SK-N-SH (cell line): Measurements from ENCODE around the gene IL20. TPM values are rescaled to one million over a fixed set of nuclear protein-coding genes. Genes with fewer than 3 reads are reported as not detected.
A peak's percentile ranks its signal among the peaks of the same experiment; 100 is the strongest.

ENCODE experiments used
- CTCF ChIA-PET: fragments of 300-600, 350-600 bp; formaldehyde crosslinking; extraction: SDS; loops from one replicate; lab custom pipeline; 2021; lab: Yijun Ruan, JAX
- POLR2A ChIA-PET: fragments of 350-600 bp; sonication (Branson Sonifier 250); formaldehyde crosslinking; extraction: SDS; loops from one replicate; lab custom pipeline; 2020; ENCODE audit warnings: antibody characterized with exemption, inconsistent platforms; lab: Yijun Ruan, JAX
- DNase-seq: peaks from one replicate; pipeline ENCODE4 v3.0.0; 2012
- H2AFZ ChIP-seq: fragments of 200-600 bp; sonication (generic); 2 replicates; pipeline ENCODE4 v1.8.1; 2016; ENCODE audit warnings: antibody characterized with exemption, mild to moderate bottlenecking, low read depth
- H3F3A ChIP-seq: fragments of 200-600 bp; sonication (generic); replicated peaks from 2 replicates; pipeline ENCODE3; 2016; ENCODE audit warnings: antibody characterized with exemption, mild to moderate bottlenecking; ENCODE audit not compliant: insufficient read depth
- H3K27ac ChIP-seq, 2 experiments: fragments of 200-500 bp in 1 of 2; fragments of 200-600 bp in 1 of 2; sonication (Bioruptor generic) in 1 of 2; sonication (generic), shearing (Covaris generic) in 1 of 2; 2 replicates each; pipeline versions ENCODE4 v1.5.1 to v1.6.1; 2014 to 2016; ENCODE audit warnings: low read depth in 2 of 2, inconsistent platforms in 1 of 2, low read length in 1 of 2, mild to moderate bottlenecking in 1 of 2, mixed read lengths in 1 of 2
- H3K27me3 ChIP-seq: fragments of 200-600 bp; sonication (generic), shearing (Covaris generic); 2 replicates; pipeline ENCODE4 v1.6.1; 2016; ENCODE audit warnings: mixed run types; ENCODE audit not compliant: insufficient read depth
- H3K36me3 ChIP-seq, 2 experiments: fragments of 200-500 bp in 1 of 2; fragments of 200-600 bp in 1 of 2; sonication (Bioruptor generic) in 1 of 2; sonication (generic) in 1 of 2; replicated peaks in 1 of 2; 2 replicates each; pipeline versions ENCODE3 to v1.5.1; 2014 to 2016; ENCODE audit warnings: low read length in 1 of 2, mild to moderate bottlenecking in 1 of 2; ENCODE audit not compliant: insufficient read depth in 2 of 2, control insufficient read depth in 1 of 2
- H3K4me1 ChIP-seq, 2 experiments: fragments of 200-500 bp in 1 of 2; fragments of 200-600 bp in 1 of 2; sonication (Bioruptor generic) in 1 of 2; sonication (generic), shearing (Covaris generic) in 1 of 2; 2 replicates each; pipeline versions ENCODE4 v1.5.1 to v1.6.1; 2014 to 2016; ENCODE audit warnings: low read depth in 1 of 2, low read length in 1 of 2, mixed run types in 1 of 2; ENCODE audit not compliant: insufficient read depth in 2 of 2, control insufficient read depth in 1 of 2
- H3K4me2 ChIP-seq: fragments of 200-600 bp; sonication (generic), shearing (Covaris generic); 2 replicates; pipeline ENCODE4 v1.6.1; 2017; ENCODE audit warnings: mixed run types
- H3K4me3 ChIP-seq, 2 experiments: fragments of 200-500 bp in 1 of 2; fragments of 200-600 bp in 1 of 2; sonication (Bioruptor generic) in 1 of 2; sonication (generic), shearing (Covaris generic) in 1 of 2; 2 replicates each; pipeline versions ENCODE4 v1.5.1 to v1.8.1; 2014 to 2016; ENCODE audit warnings: low read depth in 2 of 2, inconsistent platforms in 1 of 2, low read length in 1 of 2, mild to moderate bottlenecking in 1 of 2, mixed read lengths in 1 of 2, moderate library complexity in 1 of 2
- H3K79me2 ChIP-seq: fragments of 200-600 bp; sonication (generic); 2 replicates; pipeline ENCODE4 v1.8.1; 2017; ENCODE audit warnings: mild to moderate bottlenecking; ENCODE audit not compliant: insufficient read depth
- H3K9ac ChIP-seq: fragments of 200-600 bp; sonication (generic); 2 replicates; pipeline ENCODE4 v1.6.1; 2017; ENCODE audit warnings: mixed run types
- H3K9me2 ChIP-seq: fragments of 200-600 bp; sonication (generic); 2 replicates; pipeline ENCODE4 v1.6.1; 2017; ENCODE audit warnings: mixed run types
- H3K9me3 ChIP-seq: fragments of 200-600 bp; sonication (generic); 2 replicates; pipeline ENCODE4 v1.6.1; 2017; ENCODE audit warnings: mixed run types, mild to moderate bottlenecking, moderate library complexity
- H4K20me1 ChIP-seq: fragments of 200-600 bp; sonication (generic); 2 replicates; pipeline ENCODE4 v1.6.1; 2017; ENCODE audit warnings: mild to moderate bottlenecking, mixed run types; ENCODE audit not compliant: insufficient read depth
- CTCF ChIP-seq: fragments of 200-600 bp; sonication (generic); IDR thresholded peaks from 2 replicates; pipeline ENCODE4 v1.6.1; 2017; ENCODE audit warnings: antibody characterized with exemption, mild to moderate bottlenecking, moderate library complexity
- ELF1 ChIP-seq: IDR thresholded peaks from 2 replicates; pipeline ENCODE4 v1.4.0; 2012
- EP300 ChIP-seq, 2 experiments: IDR thresholded peaks; 2 replicates each; pipeline versions ENCODE4 v1.4.0 to v1.6.1; 2012; ENCODE audit warnings: borderline replicate concordance in 1 of 2, low read depth in 1 of 2, low read length in 1 of 2
- EZH2phosphoT487 ChIP-seq: fragments of 200-600 bp; sonication (generic); IDR thresholded peaks from 2 replicates; pipeline ENCODE4 v1.6.1; 2017; ENCODE audit warnings: low read depth, mixed run types, mild to moderate bottlenecking, antibody characterized with exemption, moderate library complexity, borderline replicate concordance
- FOXM1 ChIP-seq: IDR thresholded peaks from 2 replicates; pipeline ENCODE4 v1.4.0; 2012; ENCODE audit warnings: low read depth, mild to moderate bottlenecking
- JUND ChIP-seq: IDR thresholded peaks from 2 replicates; pipeline ENCODE4 v1.4.0; 2012
- MEF2A ChIP-seq: IDR thresholded peaks from 2 replicates; pipeline ENCODE4 v1.4.0; 2012; ENCODE audit warnings: low read depth, borderline replicate concordance
- MXI1 ChIP-seq: IDR thresholded peaks from 2 replicates; pipeline ENCODE4 v1.6.1; 2012; ENCODE audit warnings: mild to moderate bottlenecking, low read depth, low read length, improper control_type of control experiment
- NFIC ChIP-seq: IDR thresholded peaks from 2 replicates; pipeline ENCODE4 v1.4.0; 2012; ENCODE audit warnings: borderline replicate concordance
- PBX3 ChIP-seq: IDR thresholded peaks from 2 replicates; pipeline ENCODE4; 2012
- RAD21 ChIP-seq: IDR thresholded peaks from 2 replicates; pipeline ENCODE4 v1.6.1; 2012; ENCODE audit warnings: mild to moderate bottlenecking, low read length
- RCOR1 ChIP-seq: fragments of 150-350 bp; IDR thresholded peaks from 2 replicates; pipeline ENCODE4 v1.6.1; 2017; ENCODE audit warnings: antibody characterized with exemption, low read length
- SIN3A ChIP-seq: IDR thresholded peaks from 2 replicates; pipeline ENCODE4 v1.6.1; 2012; ENCODE audit warnings: low read depth, mild to moderate bottlenecking, low read length, moderate library complexity, borderline replicate concordance
- TCF12 ChIP-seq: IDR thresholded peaks from 2 replicates; pipeline ENCODE4 v1.4.0; 2012
- TEAD4 ChIP-seq: IDR thresholded peaks from 2 replicates; pipeline ENCODE4 v1.4.0; 2012; ENCODE audit warnings: mild to moderate bottlenecking, borderline replicate concordance; ENCODE audit not compliant: insufficient read depth
- USF1 ChIP-seq: IDR thresholded peaks from 2 replicates; pipeline ENCODE4 v1.4.0; 2012; ENCODE audit warnings: low read depth, borderline replicate concordance
- USF2 ChIP-seq: fragments of 150-350 bp; IDR thresholded peaks from 2 replicates; pipeline ENCODE4 v1.6.1; 2017; ENCODE audit warnings: antibody characterized with exemption, low read length, low read depth, borderline replicate concordance
- YY1 ChIP-seq: IDR thresholded peaks from 2 replicates; pipeline ENCODE4 v1.4.0; 2012; ENCODE audit warnings: low read depth, mild to moderate bottlenecking
- WGBS: methylation state at CpG from one replicate; pipeline ENCODE4 v1.1.6; 2017; ENCODE audit warnings: low lambda C conversion rate; 5-methylcytosine and 5-hydroxymethylcytosine counted together
- polyA plus RNA-seq, 3 experiments: library from polyadenylated mRNA; depleted of rRNA; stranded (reverse); fragments of >200 nt; gene quantifications; 2 replicates each; pipeline ENCODE4 v1.2.3, GENCODE V29; 2012
- TF ChIP-seq, protein P1 (sequence below): fragments of 150-350 bp; IDR thresholded peaks from 2 replicates; pipeline ENCODE4 v1.6.1; 2016; ENCODE audit warnings: mild to moderate bottlenecking, low read depth, low read length
- TF ChIP-seq, protein P2 (sequence below): IDR thresholded peaks from 2 replicates; pipeline ENCODE4 v1.6.1; 2012; ENCODE audit warnings: mild to moderate bottlenecking, low read depth, low read length, moderate library complexity

The IL20 gene
- polyA plus RNA-seq, 1 of the 3 experiments (the other 2 are of a cell fraction): not detected

- H3F3A ChIP-seq: no peaks in the 10 kb centered on the region
- H3K79me2 ChIP-seq: no peaks in the 10 kb centered on the region
- no peak overlapping the region for H3K4me3 ChIP-seq
- TF ChIP-seq TEAD4: no peak
- H3K4me2 ChIP-seq: no peak overlapping the region
- H3K27ac ChIP-seq: no peak overlapping the region
- H3K9me2 ChIP-seq: no peaks in the 10 kb centered on the region
- no peak overlapping the region for H3K9ac ChIP-seq
- H3K9me3 ChIP-seq: no peaks in the 10 kb centered on the region
- 36% methylated on average over 2 of the region's 2 CpGs for WGBS
- no peak for DNase-seq
- H3K27me3 ChIP-seq: no peaks in the 10 kb centered on the region
- H4K20me1 ChIP-seq: no peaks in the 10 kb centered on the region
- H2AFZ ChIP-seq: 0 out of 2 replicates have a peak overlapping the region, but pooled peaks have one; percentile 29
- H3K4me1 ChIP-seq: no peaks in the 10 kb centered on the region
- H3K36me3 ChIP-seq: no peaks in the 10 kb centered on the region
- ChIA-PET POLR2A (no interaction called here), CTCF (interaction anchor here (0.9 to 5.9 kb wide), 6 partner anchors 9 to 167 kb away, joined by 3 to 32 read pairs (median 4); no protein-coding TSS in a partner anchor)
These were observed 28.0 kb downstream of the IL20 start for GRCh38 chr1:206893380-206893779.

DNA sequence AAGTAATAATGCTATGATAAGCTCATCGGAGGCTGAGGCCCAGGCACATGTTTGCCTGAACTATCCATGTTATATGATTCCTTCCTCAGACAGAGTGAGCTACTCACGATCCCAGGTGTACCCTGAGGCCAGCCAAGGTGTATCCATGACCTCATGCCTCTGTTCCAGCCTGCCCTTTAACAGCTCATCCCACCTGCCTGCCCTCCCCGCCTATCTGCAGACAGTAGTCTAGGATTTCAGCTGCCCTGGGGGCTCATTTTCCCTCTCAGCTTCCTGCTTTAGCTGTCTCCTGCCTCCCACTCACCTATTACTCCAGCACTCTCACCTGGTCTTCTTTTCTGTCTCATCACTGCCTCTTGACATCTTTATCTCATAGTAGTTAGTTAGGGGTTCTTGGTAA, 29.9 kb downstream of the IL20 start:
- H3K27ac ChIP-seq: no peak overlapping the region
- no peaks in the 10 kb centered on the region for H3K36me3 ChIP-seq
- no peak for DNase-seq
- no peaks in the 10 kb centered on the region for H3K79me2 ChIP-seq
- H3K27me3 ChIP-seq: no peaks in the 10 kb centered on the region
- no peaks in the 10 kb centered on the region for H3K9me2 ChIP-seq
- H3F3A ChIP-seq: no peaks in the 10 kb centered on the region
- H3K9ac ChIP-seq: no peak overlapping the region
- 65% methylated on average over 3 of the region's 3 CpGs for WGBS
- H3K4me2 ChIP-seq: no peak overlapping the region
- ChIA-PET POLR2A (no interaction called here), CTCF (interaction anchor here (1.4 to 5.9 kb wide), 4 partner anchors 17 to 169 kb away, joined by 3 to 32 read pairs (median 10); no protein-coding TSS in a partner anchor)
- H3K4me3 ChIP-seq: no peak overlapping the region
- H3K4me1 ChIP-seq: no peaks in the 10 kb centered on the region
- no peak overlapping the region for H2AFZ ChIP-seq
- no peaks in the 10 kb centered on the region for H4K20me1 ChIP-seq
- no peaks in the 10 kb centered on the region for H3K9me3 ChIP-seq
- TF ChIP-seq SIN3A (no peak), MEF2A (no peak), TCF12 (no peak), MXI1 (no peak), YY1 (no peak), JUND (no peak), PBX3 (no peak), USF1 (no peak), FOXM1 (no peak), CTCF (no peak), RCOR1 (no peak), ELF1 (no peak), RAD21 (no peak), NFIC (no peak), USF2 (no peak), EZH2phosphoT487 (no peak), EP300 (IDR thresholded peaks at IDR 0.05; ENCODE audit: borderline replicate concordance in 1 of 2, low read depth in 1 of 2, low read length in 1 of 2) (no peak)
- TF ChIP-seq, protein P1, sequence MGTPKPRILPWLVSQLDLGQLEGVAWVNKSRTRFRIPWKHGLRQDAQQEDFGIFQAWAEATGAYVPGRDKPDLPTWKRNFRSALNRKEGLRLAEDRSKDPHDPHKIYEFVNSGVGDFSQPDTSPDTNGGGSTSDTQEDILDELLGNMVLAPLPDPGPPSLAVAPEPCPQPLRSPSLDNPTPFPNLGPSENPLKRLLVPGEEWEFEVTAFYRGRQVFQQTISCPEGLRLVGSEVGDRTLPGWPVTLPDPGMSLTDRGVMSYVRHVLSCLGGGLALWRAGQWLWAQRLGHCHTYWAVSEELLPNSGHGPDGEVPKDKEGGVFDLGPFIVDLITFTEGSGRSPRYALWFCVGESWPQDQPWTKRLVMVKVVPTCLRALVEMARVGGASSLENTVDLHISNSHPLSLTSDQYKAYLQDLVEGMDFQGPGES: no peak
- TF ChIP-seq, protein P2, sequence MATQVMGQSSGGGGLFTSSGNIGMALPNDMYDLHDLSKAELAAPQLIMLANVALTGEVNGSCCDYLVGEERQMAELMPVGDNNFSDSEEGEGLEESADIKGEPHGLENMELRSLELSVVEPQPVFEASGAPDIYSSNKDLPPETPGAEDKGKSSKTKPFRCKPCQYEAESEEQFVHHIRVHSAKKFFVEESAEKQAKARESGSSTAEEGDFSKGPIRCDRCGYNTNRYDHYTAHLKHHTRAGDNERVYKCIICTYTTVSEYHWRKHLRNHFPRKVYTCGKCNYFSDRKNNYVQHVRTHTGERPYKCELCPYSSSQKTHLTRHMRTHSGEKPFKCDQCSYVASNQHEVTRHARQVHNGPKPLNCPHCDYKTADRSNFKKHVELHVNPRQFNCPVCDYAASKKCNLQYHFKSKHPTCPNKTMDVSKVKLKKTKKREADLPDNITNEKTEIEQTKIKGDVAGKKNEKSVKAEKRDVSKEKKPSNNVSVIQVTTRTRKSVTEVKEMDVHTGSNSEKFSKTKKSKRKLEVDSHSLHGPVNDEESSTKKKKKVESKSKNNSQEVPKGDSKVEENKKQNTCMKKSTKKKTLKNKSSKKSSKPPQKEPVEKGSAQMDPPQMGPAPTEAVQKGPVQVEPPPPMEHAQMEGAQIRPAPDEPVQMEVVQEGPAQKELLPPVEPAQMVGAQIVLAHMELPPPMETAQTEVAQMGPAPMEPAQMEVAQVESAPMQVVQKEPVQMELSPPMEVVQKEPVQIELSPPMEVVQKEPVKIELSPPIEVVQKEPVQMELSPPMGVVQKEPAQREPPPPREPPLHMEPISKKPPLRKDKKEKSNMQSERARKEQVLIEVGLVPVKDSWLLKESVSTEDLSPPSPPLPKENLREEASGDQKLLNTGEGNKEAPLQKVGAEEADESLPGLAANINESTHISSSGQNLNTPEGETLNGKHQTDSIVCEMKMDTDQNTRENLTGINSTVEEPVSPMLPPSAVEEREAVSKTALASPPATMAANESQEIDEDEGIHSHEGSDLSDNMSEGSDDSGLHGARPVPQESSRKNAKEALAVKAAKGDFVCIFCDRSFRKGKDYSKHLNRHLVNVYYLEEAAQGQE: no peak
